Measurements from ENCODE around the gene SYT8. TPM values are rescaled to one million over a fixed set of nuclear protein-coding genes. Genes with fewer than 3 reads are reported as not detected.
A peak's percentile ranks its signal among the peaks of the same experiment; 100 is the strongest.

SYT8 gene
- total and polyA plus RNA-seq, 2 donors from 2014 or later: 1.2 to 1.7 TPM

DNA sequence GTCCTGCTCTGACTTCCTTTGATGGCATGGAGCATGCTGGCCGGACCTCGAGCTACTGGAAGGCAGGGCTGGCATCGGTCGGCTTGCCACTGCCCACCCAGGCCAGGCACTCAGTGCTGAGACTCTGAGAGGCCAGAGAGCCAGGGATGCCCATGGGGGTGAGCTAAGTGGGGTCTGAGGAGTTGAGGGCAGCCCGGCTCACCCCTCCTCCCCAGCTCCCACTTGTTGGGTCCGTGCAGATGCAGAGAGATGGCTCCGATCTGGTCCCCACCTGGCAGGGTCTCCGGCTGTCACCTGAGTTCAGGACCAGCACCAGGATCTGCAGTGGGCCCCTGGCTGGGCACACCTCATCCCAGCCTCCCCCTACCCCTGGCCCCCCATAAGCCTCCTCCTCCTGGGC is 31.4 kb downstream of the SYT8 start:
- no peaks in the 10 kb centered on the region for H3K9me3 ChIP-seq (ENCODE audit: control insufficient read depth in 2 of 3, insufficient read depth in 1 of 3, low read length in 3 of 3)
- no peaks in the 10 kb centered on the region for H3K27me3 ChIP-seq (ENCODE audit: control insufficient read depth, insufficient read depth, low read length)
- TF ChIP-seq, protein P1, sequence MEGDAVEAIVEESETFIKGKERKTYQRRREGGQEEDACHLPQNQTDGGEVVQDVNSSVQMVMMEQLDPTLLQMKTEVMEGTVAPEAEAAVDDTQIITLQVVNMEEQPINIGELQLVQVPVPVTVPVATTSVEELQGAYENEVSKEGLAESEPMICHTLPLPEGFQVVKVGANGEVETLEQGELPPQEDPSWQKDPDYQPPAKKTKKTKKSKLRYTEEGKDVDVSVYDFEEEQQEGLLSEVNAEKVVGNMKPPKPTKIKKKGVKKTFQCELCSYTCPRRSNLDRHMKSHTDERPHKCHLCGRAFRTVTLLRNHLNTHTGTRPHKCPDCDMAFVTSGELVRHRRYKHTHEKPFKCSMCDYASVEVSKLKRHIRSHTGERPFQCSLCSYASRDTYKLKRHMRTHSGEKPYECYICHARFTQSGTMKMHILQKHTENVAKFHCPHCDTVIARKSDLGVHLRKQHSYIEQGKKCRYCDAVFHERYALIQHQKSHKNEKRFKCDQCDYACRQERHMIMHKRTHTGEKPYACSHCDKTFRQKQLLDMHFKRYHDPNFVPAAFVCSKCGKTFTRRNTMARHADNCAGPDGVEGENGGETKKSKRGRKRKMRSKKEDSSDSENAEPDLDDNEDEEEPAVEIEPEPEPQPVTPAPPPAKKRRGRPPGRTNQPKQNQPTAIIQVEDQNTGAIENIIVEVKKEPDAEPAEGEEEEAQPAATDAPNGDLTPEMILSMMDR (IDR thresholded peaks at IDR 0.05; ENCODE audit: borderline replicate concordance, extremely low read depth, insufficient read depth): no peak
- no peak overlapping the region for H3K9ac ChIP-seq (ENCODE audit: low read length in 3 of 3)
- FAIRE-seq (no peak), DNase-seq (peak in 1 of 5 donors; percentile 60)
- intact Hi-C loops (cut with DNase I): no loop called here
- no peaks in the 10 kb centered on the region for H3K36me3 ChIP-seq (ENCODE audit: control insufficient read depth in 2 of 3, insufficient read depth in 3 of 3, low read length in 3 of 3)
- no peak overlapping the region for H3K4me3 ChIP-seq (ENCODE audit: low read length in 3 of 3)
- H3K27ac ChIP-seq (ENCODE audit: low read depth in 2 of 2, low read length in 2 of 2): no peak overlapping the region
- H3K4me1 ChIP-seq (ENCODE audit: control insufficient read depth in 2 of 3, insufficient read depth in 2 of 3, low read depth in 1 of 3, low read length in 3 of 3): peaks cover 0 to 17% (median 0%) of the 10 kb centered on the region in 3 donors

DNA sequence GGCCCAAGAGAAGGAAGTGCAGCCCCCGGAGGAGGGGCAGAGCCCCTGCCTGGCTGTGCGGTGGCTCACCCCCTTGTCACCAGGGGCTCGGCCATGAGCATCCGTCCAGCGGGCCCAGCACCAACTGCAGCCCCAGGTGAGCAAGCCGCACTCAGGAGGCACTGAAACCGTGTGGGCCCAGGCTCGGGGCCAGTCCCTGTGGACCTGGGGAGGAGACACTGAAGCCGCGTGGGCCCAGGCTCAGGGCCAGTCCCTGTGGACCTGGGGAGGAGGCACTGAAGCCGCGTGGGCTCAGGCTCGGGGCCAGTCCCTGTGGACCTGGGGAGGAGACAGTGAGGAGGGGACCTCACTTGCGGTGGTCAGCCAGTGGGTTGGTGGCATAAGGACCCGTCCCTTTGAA is 32.0 kb downstream of the SYT8 start:
- peaks cover 0 to 17% (median 0%) of the 10 kb centered on the region in 3 donors for H3K4me1 ChIP-seq (ENCODE audit: control insufficient read depth in 2 of 3, insufficient read depth in 2 of 3, low read depth in 1 of 3, low read length in 3 of 3)
- H3K36me3 ChIP-seq (ENCODE audit: control insufficient read depth in 2 of 3, insufficient read depth in 3 of 3, low read length in 3 of 3): no peaks in the 10 kb centered on the region
- no peaks in the 10 kb centered on the region for H3K9me3 ChIP-seq (ENCODE audit: control insufficient read depth in 2 of 3, insufficient read depth in 1 of 3, low read length in 3 of 3)
- H3K4me3 ChIP-seq (ENCODE audit: low read length in 3 of 3): no peak overlapping the region
- intact Hi-C loops (cut with DNase I): no loop called here
- TF ChIP-seq, protein P1 (IDR thresholded peaks at IDR 0.05; ENCODE audit: borderline replicate concordance, extremely low read depth, insufficient read depth): no peak
- H3K9ac ChIP-seq (ENCODE audit: low read length in 3 of 3): no peak overlapping the region
- no peak overlapping the region for H3K27ac ChIP-seq (ENCODE audit: low read depth in 2 of 2, low read length in 2 of 2)
- no peaks in the 10 kb centered on the region for H3K27me3 ChIP-seq (ENCODE audit: control insufficient read depth, insufficient read depth, low read length)
- peak in 1 of 5 donors; percentile 69 for DNase-seq
- FAIRE-seq: no peak

DNA sequence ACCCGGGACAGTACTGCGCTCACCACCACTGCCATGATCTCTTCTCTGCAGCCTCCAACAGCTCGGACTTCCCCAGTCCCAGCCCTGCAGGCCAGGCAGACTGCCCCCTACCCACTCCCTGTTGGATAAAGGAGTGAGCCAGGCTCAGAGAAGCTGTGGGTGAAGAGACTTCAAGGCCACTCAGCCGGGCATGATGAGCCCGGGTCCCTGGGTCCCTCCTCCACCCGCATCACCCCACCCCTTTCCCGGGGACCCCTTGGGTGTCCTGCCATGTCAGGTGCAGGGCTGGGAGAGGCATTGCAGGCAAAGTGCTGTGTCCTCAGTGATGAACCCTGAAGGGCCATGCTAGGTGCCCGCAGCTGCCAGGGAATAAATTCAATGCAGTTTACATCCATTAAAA is 32.6 kb downstream of the SYT8 start:
- intact Hi-C loops (cut with DNase I): no loop called here
- Histone ChIP-seq H3K4me3 (ENCODE audit: low read length in 3 of 3) (no peak overlapping the region), H3K4me1 (ENCODE audit: control insufficient read depth in 2 of 3, insufficient read depth in 2 of 3, low read depth in 1 of 3, low read length in 3 of 3) (peaks cover 0 to 17% (median 0%) of the 10 kb centered on the region in 3 donors), H3K36me3 (ENCODE audit: control insufficient read depth in 2 of 3, insufficient read depth in 3 of 3, low read length in 3 of 3) (no peaks in the 10 kb centered on the region), H3K9me3 (ENCODE audit: control insufficient read depth in 2 of 3, insufficient read depth in 1 of 3, low read length in 3 of 3) (no peaks in the 10 kb centered on the region), H3K9ac (ENCODE audit: low read length in 3 of 3) (no peak overlapping the region), H3K27ac (ENCODE audit: low read depth in 2 of 2, low read length in 2 of 2) (no peak overlapping the region), H3K27me3 (ENCODE audit: control insufficient read depth, insufficient read depth, low read length) (no peaks in the 10 kb centered on the region)
- no peak for FAIRE-seq
- DNase-seq: peak in 1 of 5 donors; percentile 60
- TF ChIP-seq, protein P1 (IDR thresholded peaks at IDR 0.05; ENCODE audit: borderline replicate concordance, extremely low read depth, insufficient read depth): no peak

DNA sequence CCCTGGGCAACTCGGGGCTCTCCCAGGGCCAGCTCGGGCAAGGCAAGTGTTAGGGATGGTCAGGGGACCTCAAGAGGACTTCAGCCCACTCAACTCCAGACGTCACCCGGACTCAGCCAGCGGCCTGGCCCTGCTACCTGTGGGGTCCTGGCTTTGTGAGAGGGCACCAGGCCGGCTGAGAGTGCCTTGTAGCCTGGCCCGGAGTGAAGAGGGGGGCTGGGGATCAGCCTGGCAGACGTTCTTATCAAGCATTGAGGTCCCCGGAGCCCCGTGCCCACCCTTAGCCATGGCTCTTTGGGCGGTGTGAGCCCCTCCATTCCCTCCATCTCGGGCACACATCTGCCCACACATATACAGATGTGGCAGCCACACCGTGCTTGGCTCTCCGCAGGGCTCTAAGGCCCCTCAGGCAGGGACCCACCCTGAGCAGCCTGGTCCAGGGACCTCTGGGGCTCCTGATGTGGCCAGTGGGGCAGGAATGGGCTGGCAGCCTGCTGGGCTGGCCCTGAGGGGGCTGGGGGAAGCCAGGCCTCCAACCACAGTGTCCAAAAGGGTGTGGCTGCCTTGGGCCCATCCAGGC is 33.4 kb downstream of the SYT8 start:
- DNase-seq (peak in 1 of 5 donors; percentile 61), FAIRE-seq (no peak)
- Histone ChIP-seq H3K9ac (ENCODE audit: low read length in 3 of 3) (no peak overlapping the region), H3K4me1 (ENCODE audit: control insufficient read depth in 2 of 3, insufficient read depth in 2 of 3, low read depth in 1 of 3, low read length in 3 of 3) (peaks cover 0 to 16% (median 0%) of the 10 kb centered on the region in 3 donors), H3K36me3 (ENCODE audit: control insufficient read depth in 2 of 3, insufficient read depth in 3 of 3, low read length in 3 of 3) (no peaks in the 10 kb centered on the region), H3K9me3 (ENCODE audit: control insufficient read depth in 2 of 3, insufficient read depth in 1 of 3, low read length in 3 of 3) (no peaks in the 10 kb centered on the region), H3K27me3 (ENCODE audit: control insufficient read depth, insufficient read depth, low read length) (no peaks in the 10 kb centered on the region), H3K27ac (ENCODE audit: low read depth in 2 of 2, low read length in 2 of 2) (no peak overlapping the region), H3K4me3 (ENCODE audit: low read length in 3 of 3) (no peak overlapping the region)
- intact Hi-C loops (cut with DNase I): no loop called here
- TF ChIP-seq, protein P1 (IDR thresholded peaks at IDR 0.05; ENCODE audit: borderline replicate concordance, extremely low read depth, insufficient read depth): no peak
